Adrenal gland (tissue), 5 donors: Measurements from ENCODE around the gene TSSK6.

Experiments used
- CTCF ChIP-seq, 6 experiments: fragments of 450-650 bp in 4 of 6; fragments of 200-600 bp in 2 of 6; sonication (generic) in 1 of 6; IDR thresholded peaks; 1 replicate in 5 of 6; 2 replicates in 1 of 6; pipeline versions ENCODE4 v1.5.1 to v1.8.0; 2016 to 2021; ENCODE audit warnings: antibody characterized with exemption in 6 of 6, mild to moderate bottlenecking in 2 of 6, moderate library complexity in 1 of 6
- POLR2A ChIP-seq, 2 donors: fragments of 450-650 bp; IDR thresholded peaks; one replicate each; pipeline ENCODE4 v1.6.1; 2017; ENCODE audit warnings: antibody characterized with exemption in 2 of 2, mild to moderate bottlenecking in 2 of 2, moderate library complexity in 1 of 2
- donor health status: DM: no; HTN: no; CAD: no.

DNA sequence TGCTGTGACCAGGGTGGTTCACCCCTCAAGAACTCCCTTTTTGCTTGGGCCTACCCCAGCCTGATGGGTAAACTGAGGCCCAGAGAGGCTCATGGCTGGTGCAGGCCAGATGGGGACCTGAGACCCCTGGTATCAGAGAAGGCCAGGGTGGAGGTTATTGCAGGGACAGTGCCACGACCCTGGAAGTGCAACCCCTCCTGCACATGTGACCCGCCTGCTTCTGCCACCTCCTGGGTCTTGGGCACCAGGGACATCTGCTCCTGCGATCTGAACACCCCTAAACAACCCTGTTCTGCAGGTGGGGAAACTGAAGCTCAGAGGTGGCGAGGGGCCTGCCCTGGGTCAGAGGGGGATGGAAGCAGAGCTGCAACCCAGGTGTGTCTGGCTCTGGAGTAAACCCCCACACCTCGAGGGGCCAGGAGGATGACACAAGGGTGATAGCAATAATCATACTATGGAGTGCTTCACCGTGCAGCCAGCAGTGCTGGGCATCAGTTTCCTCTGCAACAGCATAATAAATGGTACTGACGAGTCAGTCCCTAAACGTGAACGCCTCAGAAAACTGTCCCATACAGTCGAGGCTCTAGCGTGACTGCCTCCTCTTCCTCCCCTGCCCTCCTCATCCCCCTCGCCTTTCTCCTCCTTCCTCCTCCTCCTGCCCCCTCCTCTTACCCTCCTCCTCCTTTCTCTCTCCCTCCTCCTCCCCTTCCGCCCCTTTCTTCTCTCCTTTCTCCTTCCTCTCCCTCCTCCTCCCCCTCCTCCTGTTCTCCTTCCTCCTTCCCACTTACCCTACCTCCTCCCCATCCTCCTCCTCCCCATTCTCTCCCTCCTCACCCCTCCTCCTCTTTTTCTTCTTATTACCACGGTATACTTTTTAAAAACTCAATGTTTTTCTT, 17.7 kb upstream of the TSSK6 start:
- TF ChIP-seq CTCF (IDR thresholded peaks at IDR 0.05) (no peak), POLR2A (IDR thresholded peaks at IDR 0.05) (no peak)
